Neuronal stem cell (in vitro differentiated cells): ENCODE data around the gene KIDINS220.
A peak's percentile ranks its signal among the peaks of the same experiment; 100 is the strongest.

ENCODE experiments used
- DNase-seq: peaks from one replicate; pipeline ENCODE4 v3.0.0-alpha.2; 2013; ENCODE audit warnings: low spot score
- H2AFZ ChIP-seq: one replicate; pipeline ENCODE4 v1.6.1; 2013; ENCODE audit warnings: mild to moderate bottlenecking, low read length, inconsistent platforms
- H2AK5ac ChIP-seq: 2 replicates; pipeline ENCODE4 v1.6.1; 2013; ENCODE audit warnings: low read depth, mild to moderate bottlenecking, inconsistent platforms, low read length, moderate library complexity, mixed read lengths
- H2BK120ac ChIP-seq: 2 replicates; pipeline ENCODE4 v1.6.1; 2013; ENCODE audit warnings: low read depth, mild to moderate bottlenecking, inconsistent platforms, low read length, moderate library complexity, mixed read lengths
- H2BK12ac ChIP-seq: one replicate; pipeline ENCODE4 v1.6.1; 2013; ENCODE audit warnings: low read length, inconsistent platforms
- H2BK15ac ChIP-seq: 2 replicates; pipeline ENCODE4 v1.6.1; 2013; ENCODE audit warnings: mild to moderate bottlenecking, low read length, inconsistent platforms, mixed read lengths
- H2BK5ac ChIP-seq: one replicate; pipeline ENCODE4 v1.6.1; 2013; ENCODE audit warnings: inconsistent platforms, mild to moderate bottlenecking, low read length, moderate library complexity
- H3K14ac ChIP-seq: one replicate; pipeline ENCODE4 v1.6.1; 2013; ENCODE audit warnings: low read length, inconsistent platforms
- H3K18ac ChIP-seq: 2 replicates; pipeline ENCODE4 v1.6.1; 2013; ENCODE audit warnings: low read length, inconsistent platforms
- H3K23ac ChIP-seq: 2 replicates; pipeline ENCODE4 v1.6.1; 2013; ENCODE audit warnings: low read depth, mild to moderate bottlenecking, mixed read lengths, low read length, inconsistent platforms; ENCODE audit not compliant: poor library complexity
- H3K27ac ChIP-seq: replicated peaks from 3 replicates; pipeline ENCODE4 v1.5.1; 2013; ENCODE audit warnings: low read length, inconsistent platforms
- H3K27me3 ChIP-seq, 3 experiments: 2 replicates each; pipeline ENCODE4 v1.6.1; 2013; ENCODE audit warnings: low read length in 3 of 3, mild to moderate bottlenecking in 2 of 3, inconsistent platforms in 1 of 3, low read depth in 1 of 3, mixed read lengths in 1 of 3, moderate library complexity in 1 of 3; ENCODE audit not compliant: control insufficient read depth in 3 of 3, insufficient read depth in 3 of 3
- H3K36me3 ChIP-seq, 2 donors: replicated peaks in 1 of 2; 2 replicates each; pipeline ENCODE4 v1.6.1; 2013; ENCODE audit warnings: low read length in 2 of 2; ENCODE audit not compliant: control insufficient read depth in 2 of 2, insufficient read depth in 2 of 2
- H3K4ac ChIP-seq: 2 replicates; pipeline ENCODE4 v1.6.1; 2013; ENCODE audit warnings: inconsistent platforms, mild to moderate bottlenecking, low read length, moderate library complexity
- H3K4me1 ChIP-seq, 2 donors: 1 replicate in 1 of 2; 2 replicates in 1 of 2; pipeline ENCODE4 v1.6.1; 2013; ENCODE audit warnings: low read length in 2 of 2, low read depth in 1 of 2; ENCODE audit not compliant: control insufficient read depth in 2 of 2, insufficient read depth in 1 of 2
- H3K4me2 ChIP-seq: one replicate; pipeline ENCODE4 v1.6.1; 2013; ENCODE audit warnings: mild to moderate bottlenecking, low read length, inconsistent platforms; ENCODE audit not compliant: insufficient read depth, poor library complexity, severe bottlenecking
- H3K4me3 ChIP-seq, 2 donors: 2 replicates each; pipeline ENCODE4 v1.5.1; 2013; ENCODE audit warnings: low read length in 2 of 2, mild to moderate bottlenecking in 2 of 2, inconsistent platforms in 1 of 2, moderate library complexity in 1 of 2
- H3K79me1 ChIP-seq: one replicate; pipeline ENCODE4 v1.6.1; 2013; ENCODE audit warnings: low read depth, mild to moderate bottlenecking, inconsistent platforms, low read length, moderate library complexity
- H3K9ac ChIP-seq: one replicate; pipeline ENCODE4 v1.6.1; 2013; ENCODE audit warnings: mild to moderate bottlenecking, low read depth, low read length, inconsistent platforms; ENCODE audit not compliant: poor library complexity
- H3K9me3 ChIP-seq, 2 donors: replicated peaks in 1 of 2; 2 replicates each; pipeline versions ENCODE3 to v1.6.1; 2013; ENCODE audit warnings: low read length in 2 of 2, mild to moderate bottlenecking in 2 of 2, inconsistent platforms in 1 of 2, low read depth in 1 of 2, mixed read lengths in 1 of 2, moderate library complexity in 1 of 2; ENCODE audit not compliant: control insufficient read depth in 2 of 2, insufficient read depth in 1 of 2
- H4K8ac ChIP-seq: one replicate; pipeline ENCODE4 v1.6.1; 2013; ENCODE audit warnings: low read depth, mild to moderate bottlenecking, inconsistent platforms, low read length, moderate library complexity
- H4K91ac ChIP-seq: one replicate; pipeline ENCODE4 v1.6.1; 2013; ENCODE audit warnings: low read length, low read depth, mild to moderate bottlenecking, inconsistent platforms; ENCODE audit not compliant: poor library complexity
- WGBS, 2 donors: extraction: QIAGEN DNeasy Blood & Tissue Kit; methylation state at CpG; one replicate each; pipeline ENCODE4 v1.1.7; 2013; ENCODE audit warnings: missing lambda C conversion rate in 2 of 2, mixed read lengths in 1 of 2; ENCODE audit not compliant: insufficient read length in 2 of 2, insufficient replicate concordance in 1 of 2; ENCODE audit errors: extremely low coverage in 2 of 2; 5-methylcytosine and 5-hydroxymethylcytosine counted together

Gene KIDINS220

GRCh38 chr2:8884812-8885211 is 47.4 kb upstream of the KIDINS220 start:
- H4K8ac ChIP-seq: no peak overlapping the region
- no peak overlapping the region for H2BK5ac ChIP-seq
- no peak overlapping the region for H3K4ac ChIP-seq
- no peak overlapping the region for H2BK15ac ChIP-seq
- no peaks in the 10 kb centered on the region for H3K27me3 ChIP-seq
- no peak overlapping the region for H4K91ac ChIP-seq
- H3K27ac ChIP-seq: no peak overlapping the region
- H2BK12ac ChIP-seq: no peak overlapping the region
- H3K4me3 ChIP-seq: no peak overlapping the region
- H3K79me1 ChIP-seq: no peaks in the 10 kb centered on the region
- H3K18ac ChIP-seq: no peak overlapping the region
- H3K9ac ChIP-seq: no peak overlapping the region
- H3K4me1 ChIP-seq: no peaks in the 10 kb centered on the region
- no CpG with 5 or more reads among the region's 4 CpGs for WGBS, 2 donors
- peaks cover 0 to 30% of the 10 kb centered on the region in 2 donors for H3K36me3 ChIP-seq
- no peak for DNase-seq
- no peak overlapping the region for H3K23ac ChIP-seq
- no peak overlapping the region for H3K4me2 ChIP-seq
- H3K14ac ChIP-seq: no peak overlapping the region
- peaks cover 0 to 2% of the 10 kb centered on the region in 2 donors for H3K9me3 ChIP-seq
- H2AK5ac ChIP-seq: no peak overlapping the region
- H2AFZ ChIP-seq: no peak overlapping the region
- H2BK120ac ChIP-seq: no peak overlapping the region

- Histone ChIP-seq H3K27me3 (no peaks in the 10 kb centered on the region), H2AFZ (no peak overlapping the region), H3K36me3 (peaks cover 0 to 49% of the 10 kb centered on the region in 2 donors), H3K27ac (no peak overlapping the region), H3K9ac (no peak overlapping the region), H2BK5ac (no peak overlapping the region), H2BK15ac (no peak overlapping the region), H4K91ac (no peak overlapping the region), H3K4me1 (peaks cover 0 to 4% of the 10 kb centered on the region in 2 donors), H3K23ac (no peak overlapping the region), H2BK12ac (no peak overlapping the region), H3K9me3 (peaks cover 0 to 2% of the 10 kb centered on the region in 2 donors), H3K4me2 (no peak overlapping the region), H2AK5ac (no peak overlapping the region), H3K14ac (no peak overlapping the region), H3K79me1 (no peaks in the 10 kb centered on the region), H2BK120ac (no peak overlapping the region), H4K8ac (no peak overlapping the region), H3K4me3 (no peak overlapping the region), H3K18ac (no peak overlapping the region), H3K4ac (no peak overlapping the region)
- WGBS, 2 donors: no CpG with 5 or more reads among the region's 5 CpGs
- DNase-seq: peak; percentile 12
Measured at GRCh38 chr2:8882094-8882493, 44.7 kb upstream of the KIDINS220 start.

- no peak overlapping the region for H4K8ac ChIP-seq
- H3K36me3 ChIP-seq: peaks cover 0 to 65% of the 10 kb centered on the region in 2 donors
- H3K23ac ChIP-seq: no peak overlapping the region
- DNase-seq: no peak
- no peak overlapping the region for H2BK15ac ChIP-seq
- H3K27ac ChIP-seq: no peak overlapping the region
- H3K18ac ChIP-seq: no peak overlapping the region
- no peak overlapping the region for H3K14ac ChIP-seq
- H2BK12ac ChIP-seq: no peak overlapping the region
- H2BK120ac ChIP-seq: no peak overlapping the region
- no peak overlapping the region for H2AK5ac ChIP-seq
- no peak overlapping the region for H2AFZ ChIP-seq
- H3K4ac ChIP-seq: no peak overlapping the region
- no peak overlapping the region for H3K4me3 ChIP-seq
- no peak overlapping the region for H4K91ac ChIP-seq
- no peak overlapping the region for H3K4me2 ChIP-seq
- WGBS, 2 donors: no CpG with 5 or more reads among the region's 4 CpGs
- no peaks in the 10 kb centered on the region for H3K27me3 ChIP-seq
- H3K9me3 ChIP-seq: no peaks in the 10 kb centered on the region
- no peak overlapping the region for H2BK5ac ChIP-seq
- no peak overlapping the region for H3K9ac ChIP-seq
- no peaks in the 10 kb centered on the region for H3K79me1 ChIP-seq
- H3K4me1 ChIP-seq: peaks cover 0 to 4% of the 10 kb centered on the region in 2 donors
Measured at GRCh38 chr2:8877894-8878293, 40.5 kb upstream of the KIDINS220 start.

GRCh38 chr2:8877332-8877731 is 39.9 kb upstream of the KIDINS220 start:
- no peak overlapping the region for H3K4me2 ChIP-seq
- no peak overlapping the region for H4K91ac ChIP-seq
- H3K27ac ChIP-seq: no peak overlapping the region
- H3K9me3 ChIP-seq: no peaks in the 10 kb centered on the region
- no peaks in the 10 kb centered on the region for H3K79me1 ChIP-seq
- no CpG with 5 or more reads among the region's 4 CpGs for WGBS, 2 donors
- H2BK120ac ChIP-seq: no peak overlapping the region
- no peak overlapping the region for H4K8ac ChIP-seq
- H2BK5ac ChIP-seq: no peak overlapping the region
- DNase-seq: no peak
- H3K14ac ChIP-seq: no peak overlapping the region
- no peak overlapping the region for H3K18ac ChIP-seq
- H3K4me1 ChIP-seq: peaks cover 0 to 4% of the 10 kb centered on the region in 2 donors
- H3K9ac ChIP-seq: no peak overlapping the region
- no peak overlapping the region for H3K4me3 ChIP-seq
- peaks cover 0 to 67% of the 10 kb centered on the region in 2 donors for H3K36me3 ChIP-seq
- no peak overlapping the region for H2BK15ac ChIP-seq
- H3K23ac ChIP-seq: no peak overlapping the region
- H3K27me3 ChIP-seq: no peaks in the 10 kb centered on the region
- H2AFZ ChIP-seq: no peak overlapping the region
- H2BK12ac ChIP-seq: no peak overlapping the region
- H2AK5ac ChIP-seq: no peak overlapping the region
- no peak overlapping the region for H3K4ac ChIP-seq
